GM18870 (cell line): ENCODE data around the gene NTM.
"Not testable (repeated sequence)": the region's sequence is repeated elsewhere in the genome, so short reads cannot be mapped to it uniquely, and the experiment has no call there.

Experiments used
- ATAC-seq: cut with Tn5 transposase; IDR thresholded peaks from one replicate; pipeline ENCODE4 v1.9.1; 2021; ENCODE audit warnings: moderate library complexity; ENCODE audit not compliant: unreplicated experiment

Gene NTM

GRCh38 chr11:132349811-132350733 is 979.7 kb downstream of the NTM start:
- no peak for ATAC-seq

- ATAC-seq = no peak
Observed at GRCh38 chr11:132351050-132351449, 980.6 kb downstream of the NTM start.

- ATAC-seq = no peak
Observed at GRCh38 chr11:132352497-132352896, 982.1 kb downstream of the NTM start.

- ATAC-seq = no peak
Observed at GRCh38 chr11:132353255-132353654, 982.8 kb downstream of the NTM start.

- peak; percentile 81 for ATAC-seq
Observed at GRCh38 chr11:132357811-132358572, 987.6 kb downstream of the NTM start.

- ATAC-seq = peak; percentile 37
Observed at GRCh38 chr11:132358573-132358953, 988.1 kb downstream of the NTM start.

GRCh38 chr11:132361011-132361550 is 990.7 kb downstream of the NTM start:
- no peak for ATAC-seq

- no peak for ATAC-seq
Observed at GRCh38 chr11:132365650-132366049, 995.2 kb downstream of the NTM start.

- no peak for ATAC-seq
Observed at GRCh38 chr11:132367293-132367692, 996.9 kb downstream of the NTM start.

GRCh38 chr11:132370114-132370513 is 999.7 kb downstream of the NTM start:
- not testable (repeated sequence) for ATAC-seq

GRCh38 chr11:132373405-132374143 is 1003.2 kb downstream of the NTM start:
- no peak for ATAC-seq

- no peak for ATAC-seq
Observed at GRCh38 chr11:132379540-132379939, 1009.1 kb downstream of the NTM start.
